Cardiac fibroblast (primary cell): ENCODE data around the gene RAB38.

ENCODE experiments used
- DNase-seq, 2 donors: peaks; one replicate each; pipeline versions ENCODE4 v3.0.0 to v3.0.0-alpha.2; 2010; ENCODE audit warnings: low read depth in 2 of 2
- H3K4me3 ChIP-seq, 2 donors: replicated peaks in 1 of 2; 1 replicate in 1 of 2; 2 replicates in 1 of 2; pipeline ENCODE4 v1.5.1; 2011; ENCODE audit warnings: low read depth in 2 of 2, low read length in 2 of 2, mild to moderate bottlenecking in 2 of 2, moderate library complexity in 1 of 2
- CTCF ChIP-seq: IDR thresholded peaks from one replicate; pipeline ENCODE4 v1.5.1; 2011; ENCODE audit warnings: low read depth, mild to moderate bottlenecking, low read length, inconsistent platforms

The RAB38 gene

GRCh38 chr11:88115828-88116755 is 59.2 kb downstream of the RAB38 start:
- no peak overlapping the region for H3K4me3 ChIP-seq
- DNase-seq: no peak
- no peak for TF ChIP-seq CTCF

GRCh38 chr11:88114486-88115045 is 60.7 kb downstream of the RAB38 start:
- H3K4me3 ChIP-seq: no peak overlapping the region
- TF ChIP-seq CTCF: no peak
- no peak for DNase-seq

GRCh38 chr11:88106666-88107065 is 68.6 kb downstream of the RAB38 start:
- no peak for DNase-seq

GRCh38 chr11:88105951-88106350 is 69.3 kb downstream of the RAB38 start:
- DNase-seq: no peak
- no peak for TF ChIP-seq CTCF
- H3K4me3 ChIP-seq: no peak overlapping the region

More at GRCh38 chr11:88106666-88107065, 68.6 kb downstream of the RAB38 start:
- H3K4me3 ChIP-seq: no peak overlapping the region
- no peak for TF ChIP-seq CTCF

GRCh38 chr11:88105526-88105925 is 69.7 kb downstream of the RAB38 start:
- DNase-seq: no peak
- no peak overlapping the region for H3K4me3 ChIP-seq
- TF ChIP-seq CTCF: no peak

GRCh38 chr11:88104408-88104807 is 70.8 kb downstream of the RAB38 start:
- no peak for TF ChIP-seq CTCF
- DNase-seq: no peak
- no peak overlapping the region for H3K4me3 ChIP-seq
